HEK293T (cell line): Measurements from ENCODE around the gene RFX3.

ENCODE experiments used
- CTCF ChIA-PET: fragments of 350-600 bp; formaldehyde crosslinking; extraction: SDS; loops from one replicate; lab custom pipeline; 2021; ENCODE audit warnings: antibody characterized with exemption, inconsistent platforms; lab: Yijun Ruan, JAX
- POLR2A ChIA-PET: fragments of 350-600 bp; formaldehyde crosslinking; extraction: SDS; loops from one replicate; lab custom pipeline; 2020; ENCODE audit warnings: antibody characterized with exemption, inconsistent platforms; lab: Yijun Ruan, JAX
- DNase-seq: peaks from one replicate; pipeline ENCODE4 v3.0.0; 2012; ENCODE audit warnings: mixed read lengths; ENCODE audit errors: extremely low spot score
- ARNT ChIP-seq: fragments of 450-650 bp; IDR thresholded peaks from 2 replicates; pipeline ENCODE4 v1.6.1; 2017; ENCODE audit warnings: mild to moderate bottlenecking
- BHLHE40 ChIP-seq: fragments of 450-650 bp; IDR thresholded peaks from 2 replicates; pipeline ENCODE4 v1.6.1; 2016; ENCODE audit warnings: mild to moderate bottlenecking, moderate library complexity, borderline replicate concordance
- CTBP1 ChIP-seq: fragments of 450-650 bp; IDR thresholded peaks from 2 replicates; pipeline ENCODE4 v1.6.1; 2016; ENCODE audit warnings: borderline replicate concordance
- ELF4 ChIP-seq: fragments of 450-650 bp; IDR thresholded peaks from 2 replicates; pipeline ENCODE4 v1.6.1; 2017; ENCODE audit warnings: antibody characterized with exemption
- FOXA1 ChIP-seq: fragments of 450-650 bp; IDR thresholded peaks from 2 replicates; pipeline ENCODE4 v1.6.1; 2016; ENCODE audit warnings: mild to moderate bottlenecking
- FOXK2 ChIP-seq: fragments of 450-650 bp; IDR thresholded peaks from 2 replicates; pipeline ENCODE4 v1.6.1; 2016; ENCODE audit warnings: mild to moderate bottlenecking
- FOXM1 ChIP-seq: fragments of 450-650 bp; IDR thresholded peaks from 2 replicates; pipeline ENCODE4 v1.6.1; 2017; ENCODE audit warnings: mild to moderate bottlenecking, borderline replicate concordance
- HDGF ChIP-seq: fragments of 450-650 bp; IDR thresholded peaks from 2 replicates; pipeline ENCODE4 v1.6.1; 2017; ENCODE audit warnings: antibody characterized with exemption, borderline replicate concordance
- L3MBTL2 ChIP-seq: fragments of 450-650 bp; conservative IDR thresholded peaks from 2 replicates; pipeline ENCODE4 v1.6.1; 2016; ENCODE audit warnings: mild to moderate bottlenecking
- LEF1 ChIP-seq: fragments of 450-650 bp; IDR thresholded peaks from 2 replicates; pipeline ENCODE4 v1.6.1; 2017; ENCODE audit warnings: mild to moderate bottlenecking, borderline replicate concordance
- NFRKB ChIP-seq: fragments of 450-650 bp; IDR thresholded peaks from 2 replicates; pipeline ENCODE4 v1.6.1; 2016; ENCODE audit warnings: mild to moderate bottlenecking, moderate library complexity
- SP1 ChIP-seq: fragments of 450-650 bp; IDR thresholded peaks from 2 replicates; pipeline ENCODE4 v1.6.1; 2017
- SUZ12 ChIP-seq: fragments of 450-650 bp; IDR thresholded peaks from 2 replicates; pipeline ENCODE4 v1.6.1; 2016; ENCODE audit warnings: mild to moderate bottlenecking
- TARDBP ChIP-seq: fragments of 450-650 bp; IDR thresholded peaks from 2 replicates; pipeline ENCODE4 v1.6.1; 2016
- ZNF384 ChIP-seq: fragments of 450-650 bp; IDR thresholded peaks from 2 replicates; pipeline ENCODE4 v1.6.1; 2016
- TF ChIP-seq, protein P1 (sequence below): fragments of 450-650 bp; IDR thresholded peaks from 2 replicates; pipeline ENCODE4 v1.6.1; 2016

The RFX3 gene

DNA sequence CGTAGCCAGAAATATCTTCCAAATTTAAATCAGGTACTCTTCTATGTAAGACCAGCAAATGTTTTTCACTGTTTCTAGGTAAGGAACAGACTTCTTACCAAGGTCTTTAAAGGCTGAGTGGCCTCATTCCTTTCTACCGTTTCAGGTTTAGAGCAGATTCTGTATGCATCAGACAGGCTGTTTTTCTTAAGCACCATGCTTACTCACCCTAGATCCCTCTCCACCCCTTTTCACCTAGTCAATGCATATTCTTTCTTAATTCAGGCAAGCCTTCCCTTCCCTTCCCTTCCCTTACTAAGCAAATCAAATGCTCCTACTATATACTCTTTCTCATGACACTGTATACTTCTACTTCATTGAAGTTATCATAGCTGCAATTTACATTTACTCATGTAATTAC lies 70.7 kb downstream of the RFX3 start:
- TF ChIP-seq, protein P1, sequence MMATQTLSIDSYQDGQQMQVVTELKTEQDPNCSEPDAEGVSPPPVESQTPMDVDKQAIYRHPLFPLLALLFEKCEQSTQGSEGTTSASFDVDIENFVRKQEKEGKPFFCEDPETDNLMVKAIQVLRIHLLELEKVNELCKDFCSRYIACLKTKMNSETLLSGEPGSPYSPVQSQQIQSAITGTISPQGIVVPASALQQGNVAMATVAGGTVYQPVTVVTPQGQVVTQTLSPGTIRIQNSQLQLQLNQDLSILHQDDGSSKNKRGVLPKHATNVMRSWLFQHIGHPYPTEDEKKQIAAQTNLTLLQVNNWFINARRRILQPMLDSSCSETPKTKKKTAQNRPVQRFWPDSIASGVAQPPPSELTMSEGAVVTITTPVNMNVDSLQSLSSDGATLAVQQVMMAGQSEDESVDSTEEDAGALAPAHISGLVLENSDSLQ, result no peak
- TF ChIP-seq FOXM1, result no peak
- TF ChIP-seq NFRKB, result no peak
- TF ChIP-seq CTBP1, result no peak
- no peak for TF ChIP-seq SP1
- CTCF ChIA-PET, result no interaction called here
- POLR2A ChIA-PET, result no interaction called here
- no peak for DNase-seq

DNA sequence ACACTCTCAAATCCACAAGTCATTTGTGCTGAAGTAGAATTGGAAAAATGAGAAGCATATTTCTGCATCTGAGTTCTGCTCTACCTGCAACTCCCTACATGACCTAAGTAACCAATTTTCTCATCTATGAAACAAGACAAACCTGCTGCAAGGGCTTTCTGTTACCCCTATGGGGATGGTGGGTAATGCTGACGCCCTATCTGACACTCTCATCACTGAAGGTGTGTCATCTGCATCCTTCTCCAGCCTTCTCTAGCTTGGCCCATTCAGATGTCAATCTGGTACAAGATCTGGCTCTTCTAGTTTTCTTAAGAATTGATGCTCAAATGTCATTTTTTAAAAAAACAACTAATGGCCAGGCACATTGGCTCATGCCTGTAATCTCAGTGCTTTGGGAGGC lies 73.8 kb downstream of the RFX3 start:
- DNase-seq, result no peak
- TF ChIP-seq FOXM1 (no peak), FOXK2 (no peak), SUZ12 (no peak), CTBP1 (no peak), SP1 (no peak), L3MBTL2 (no peak), LEF1 (no peak), ELF4 (no peak), ZNF384 (no peak), BHLHE40 (no peak)
- POLR2A ChIA-PET, result no interaction called here
- CTCF ChIA-PET, result no interaction called here

DNA sequence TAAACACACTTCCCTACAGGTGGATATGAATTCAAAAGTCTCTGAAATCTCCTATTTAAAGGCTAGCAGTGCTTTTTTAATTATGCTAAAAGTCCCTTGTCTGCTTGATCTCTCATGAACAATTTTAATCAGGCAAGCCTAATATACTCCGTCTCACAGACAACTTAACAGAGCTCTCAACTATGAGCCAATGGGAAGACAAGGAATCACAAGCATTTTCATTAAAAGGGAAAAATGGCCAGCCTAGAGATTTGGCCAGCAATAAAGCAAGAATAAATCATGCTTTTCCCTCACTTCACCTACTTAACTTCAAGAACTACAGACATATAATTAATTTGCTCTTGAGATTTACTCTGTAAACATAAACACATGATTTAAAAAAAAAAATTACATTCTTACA lies 78.0 kb downstream of the RFX3 start:
- ChIA-PET POLR2A (interaction anchor here (1.3 kb wide), 1 partner anchor 78 kb away, joined by 3 read pairs; the partner anchor contains the start of gene RFX3), CTCF (no interaction called here)
- DNase-seq, result no peak
- TF ChIP-seq FOXA1 (no peak), HDGF (no peak), FOXK2 (no peak), SP1 (no peak), LEF1 (no peak), ZNF384 (no peak), L3MBTL2 (no peak), FOXM1 (no peak), CTBP1 (no peak), ARNT (no peak), TARDBP (no peak), ELF4 (no peak), NFRKB (no peak), SUZ12 (no peak), BHLHE40 (no peak)
- TF ChIP-seq, protein P1, result no peak

DNA sequence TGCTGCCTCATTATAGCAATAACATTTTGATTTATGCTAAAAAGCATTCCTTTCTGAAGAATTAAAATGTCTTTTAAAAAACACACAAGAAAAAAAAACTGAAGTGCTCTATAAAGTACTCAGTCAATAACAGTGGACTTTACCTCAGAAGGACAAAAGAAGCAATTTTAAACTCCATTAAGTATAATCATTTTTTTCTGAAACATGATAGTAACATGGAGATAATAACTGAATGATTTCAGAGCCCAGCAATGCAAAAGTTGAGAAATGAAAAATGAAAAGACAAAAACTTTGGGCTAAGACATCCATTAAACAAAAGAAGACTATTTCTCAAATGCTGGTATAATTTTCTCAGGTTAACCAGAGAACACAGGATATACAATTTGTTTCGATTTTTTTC lies 78.7 kb downstream of the RFX3 start:
- TF ChIP-seq CTBP1 (no peak), SUZ12 (no peak)
- no peak for DNase-seq
- ChIA-PET POLR2A (no interaction called here), CTCF (no interaction called here)

DNA sequence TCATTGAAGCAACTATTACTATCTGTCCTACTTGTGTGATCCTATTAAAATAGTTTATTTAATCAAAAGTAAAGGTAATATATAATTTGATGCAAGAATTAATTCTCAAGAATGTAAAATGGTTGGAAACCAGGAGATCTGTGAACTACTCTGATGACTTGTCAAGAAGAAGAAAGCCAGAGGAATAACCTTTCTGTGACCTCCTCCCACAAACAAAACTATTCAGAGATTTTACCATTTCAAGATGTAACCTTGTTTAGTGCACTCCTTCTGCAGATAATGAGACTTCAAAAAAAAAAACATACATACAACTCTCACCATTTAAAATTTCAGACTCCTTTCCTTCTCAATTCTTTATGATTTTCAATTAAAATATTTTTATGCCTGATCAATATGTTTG lies 79.5 kb downstream of the RFX3 start:
- no peak for DNase-seq
- ChIA-PET POLR2A (no interaction called here), CTCF (no interaction called here)
- no peak for TF ChIP-seq L3MBTL2
- TF ChIP-seq SP1, result no peak
- no peak for TF ChIP-seq FOXM1
- TF ChIP-seq, protein P1, result no peak

DNA sequence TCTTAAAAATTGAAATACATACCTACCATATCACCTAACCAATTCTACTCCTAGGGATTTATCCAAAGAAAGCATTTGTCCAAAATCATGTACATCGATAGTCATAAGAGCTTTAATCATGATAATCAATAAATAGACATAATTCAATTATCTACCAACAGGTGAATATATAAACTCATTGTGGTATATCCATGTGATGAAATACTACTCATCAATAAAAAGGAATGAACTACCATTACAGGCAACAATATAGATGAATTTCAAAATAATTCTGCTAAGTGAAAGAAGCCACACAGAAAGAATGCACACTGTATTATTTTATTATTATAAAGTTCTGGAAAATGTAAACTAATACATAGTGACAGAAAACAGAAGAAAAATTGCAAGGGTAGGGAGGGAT lies 81.8 kb downstream of the RFX3 start:
- TF ChIP-seq BHLHE40, result no peak
- no peak for TF ChIP-seq NFRKB
- TF ChIP-seq LEF1, result no peak
- TF ChIP-seq TARDBP, result no peak
- TF ChIP-seq SP1, result no peak
- TF ChIP-seq, protein P1, result no peak
- no peak for TF ChIP-seq ELF4
- TF ChIP-seq HDGF, result no peak
- TF ChIP-seq CTBP1, result no peak
- TF ChIP-seq FOXK2, result no peak
- TF ChIP-seq ZNF384, result no peak
- TF ChIP-seq SUZ12, result no peak
- TF ChIP-seq FOXM1, result no peak
- TF ChIP-seq L3MBTL2, result no peak
- TF ChIP-seq ARNT, result no peak
- TF ChIP-seq FOXA1, result no peak
- DNase-seq, result no peak
- POLR2A ChIA-PET, result no interaction called here
- CTCF ChIA-PET, result interaction anchor here (0.6 kb wide), 1 partner anchor 1291 kb away, joined by 4 read pairs; no protein-coding TSS in a partner anchor
